NCI-H187 treated with DMSO at 0.1 percent for 48 hours (cell line): ENCODE results near the gene DUSP2.
"Not testable (repeated sequence)": the region's sequence is repeated elsewhere in the genome, so short reads cannot be mapped to it uniquely, and the experiment has no call there.

Experiments used
- DNase-seq: peaks from one replicate; lab custom pipeline; 2025; lab: John Stamatoyannopoulos, UW

Gene DUSP2

GRCh38 chr2:96147593-96148201 lies 2.5 kb upstream of the DUSP2 start:
- no peak for DNase-seq

- no peak for DNase-seq
Observed at GRCh38 chr2:96146881-96147592, 1.8 kb upstream of the DUSP2 start.

DNA sequence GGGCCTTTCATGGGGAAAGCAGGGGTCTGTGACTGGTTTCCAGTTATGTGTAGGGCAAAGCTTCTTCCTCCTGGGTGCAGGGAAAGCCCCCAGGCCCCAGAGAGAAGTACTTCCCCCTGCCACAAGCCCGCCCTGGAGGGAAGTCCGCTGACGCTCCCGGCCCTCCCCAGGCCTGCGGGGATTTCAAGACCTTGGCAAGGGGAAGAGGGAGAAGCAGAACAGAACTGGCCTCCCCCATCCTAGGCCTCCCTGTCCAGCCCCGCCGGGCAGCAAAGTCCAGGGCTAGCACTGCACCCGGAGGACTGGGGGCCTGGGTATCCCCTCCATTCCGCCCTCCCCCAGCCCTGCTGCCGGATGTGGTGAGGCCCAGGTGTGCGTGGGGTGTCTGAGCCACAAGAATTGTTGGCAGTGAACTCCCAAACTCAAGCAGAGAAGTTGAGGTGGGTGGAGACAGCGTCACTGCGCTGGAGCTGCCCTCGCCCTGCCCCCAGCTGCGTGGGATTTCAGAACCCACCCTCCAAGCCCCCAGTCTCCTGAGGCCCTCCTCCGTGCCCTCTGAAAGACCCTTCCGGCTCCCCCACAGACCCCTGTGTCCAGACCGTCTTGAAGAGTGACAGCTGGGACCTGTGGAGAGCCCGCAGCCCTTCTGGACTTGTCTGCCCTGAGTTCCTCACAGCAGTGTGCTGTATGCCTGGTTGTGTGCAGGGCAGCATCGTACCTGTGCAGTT lies 1.1 kb upstream of the DUSP2 start:
- DNase-seq: no peak

- DNase-seq: no peak
Observed at GRCh38 chr2:96145848-96146152, 560 bp upstream of the DUSP2 start.

GRCh38 chr2:96144481-96145035 lies 682 bp downstream of the DUSP2 start:
- no peak for DNase-seq

DNA sequence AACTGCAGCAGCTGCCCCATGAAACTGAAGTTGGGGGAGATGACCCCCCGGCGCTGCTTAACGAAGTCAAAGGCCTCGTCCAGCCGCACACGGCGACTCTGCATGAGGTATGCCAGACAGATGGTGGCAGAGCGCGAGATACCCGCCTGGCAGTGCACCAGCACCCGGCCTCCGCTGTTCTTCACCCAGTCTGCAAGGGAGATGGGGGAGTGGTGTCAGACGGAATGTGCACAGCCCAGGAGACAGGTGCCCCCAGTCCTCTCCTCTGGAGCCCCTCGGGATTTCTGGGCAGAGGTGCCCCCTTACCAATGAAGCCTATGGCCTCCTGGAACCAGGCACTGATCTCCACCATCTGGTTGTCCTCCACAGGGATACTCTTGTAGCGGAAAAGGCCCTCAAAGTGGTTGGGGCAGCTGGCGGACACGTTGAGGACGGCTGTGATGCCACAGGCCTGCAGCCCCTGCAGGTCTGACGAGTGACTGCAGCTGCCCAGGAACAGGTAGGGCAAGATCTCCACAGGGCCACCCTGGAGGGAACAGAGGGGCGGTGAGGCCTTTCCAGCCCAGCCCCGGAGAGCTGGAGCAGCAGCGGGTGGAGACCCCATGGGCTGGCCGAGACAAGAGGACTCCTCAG lies 1.3 kb downstream of the DUSP2 start:
- DNase-seq: no peak

DNA sequence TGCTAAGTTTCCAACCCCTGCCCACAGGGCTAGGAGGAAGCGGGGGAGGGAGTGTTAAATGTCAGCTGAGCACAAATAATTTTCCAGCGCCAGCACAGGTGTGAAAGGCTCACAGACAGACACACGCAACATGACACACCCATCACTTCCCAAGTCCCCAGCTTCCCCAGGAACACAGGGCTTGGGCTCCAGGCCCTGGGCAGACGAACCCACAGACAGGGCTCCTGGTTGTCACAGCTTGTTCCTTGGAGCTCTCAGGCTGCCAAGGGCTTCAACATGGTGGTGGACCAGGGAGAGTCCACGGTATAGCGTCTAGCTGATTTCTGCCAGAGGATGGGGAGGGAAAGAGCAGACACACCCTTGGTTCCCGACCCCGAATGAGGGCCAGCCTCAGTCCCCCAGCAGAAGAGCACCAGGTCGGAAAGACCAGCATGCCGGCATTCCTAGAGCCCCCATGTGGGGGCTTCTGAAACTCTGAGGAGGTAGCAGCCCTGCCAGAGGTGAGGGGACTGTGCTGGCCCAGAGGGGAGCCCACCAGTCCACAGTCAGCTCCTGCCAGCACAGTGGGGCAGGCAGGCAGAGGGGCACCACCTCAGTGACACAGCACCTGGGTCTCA lies 1.9 kb downstream of the DUSP2 start:
- DNase-seq: no peak

DNA sequence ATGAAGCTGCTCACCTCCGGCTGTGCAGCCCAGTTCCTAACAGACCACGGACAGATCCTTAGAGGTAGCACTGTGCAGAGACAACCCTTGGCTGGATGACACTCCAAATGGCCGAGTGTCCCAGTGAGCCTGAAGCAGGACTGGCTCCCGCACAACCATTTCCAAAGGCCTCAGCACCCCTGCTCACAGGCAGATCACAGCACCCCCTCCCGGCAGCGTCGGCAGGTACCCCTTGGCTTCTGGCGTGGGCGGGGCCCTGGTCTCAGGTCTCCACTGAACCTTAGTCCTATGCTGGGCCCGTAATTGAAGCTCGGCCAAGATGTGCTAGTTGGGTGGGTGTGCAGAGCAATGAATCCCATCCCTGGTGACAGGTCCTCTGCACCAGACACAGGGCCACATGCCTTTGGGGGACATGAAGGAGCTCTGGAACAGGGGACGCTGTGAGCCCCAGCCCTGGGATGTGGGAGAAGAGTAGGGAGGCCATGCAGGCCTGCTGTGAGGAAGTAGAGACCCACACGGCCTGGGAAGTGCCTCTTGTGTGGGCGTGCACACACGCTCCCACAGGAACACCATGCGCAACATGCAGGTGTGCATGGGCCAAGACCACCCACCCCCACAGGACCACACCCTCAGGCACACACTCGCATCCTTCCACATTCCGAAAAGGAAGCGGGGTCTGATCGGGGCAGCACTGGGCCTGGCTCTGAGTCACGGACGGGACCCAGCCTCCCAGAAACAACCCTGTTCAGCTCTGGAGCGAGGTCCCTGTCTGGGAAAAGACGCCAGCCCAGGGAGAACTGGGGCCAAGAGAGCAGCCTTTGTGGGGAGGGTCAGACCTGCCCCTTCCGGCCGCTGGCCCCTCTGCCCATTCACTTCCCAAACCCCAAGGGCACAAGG lies 2.8 kb downstream of the DUSP2 start:
- no peak for DNase-seq

DNA sequence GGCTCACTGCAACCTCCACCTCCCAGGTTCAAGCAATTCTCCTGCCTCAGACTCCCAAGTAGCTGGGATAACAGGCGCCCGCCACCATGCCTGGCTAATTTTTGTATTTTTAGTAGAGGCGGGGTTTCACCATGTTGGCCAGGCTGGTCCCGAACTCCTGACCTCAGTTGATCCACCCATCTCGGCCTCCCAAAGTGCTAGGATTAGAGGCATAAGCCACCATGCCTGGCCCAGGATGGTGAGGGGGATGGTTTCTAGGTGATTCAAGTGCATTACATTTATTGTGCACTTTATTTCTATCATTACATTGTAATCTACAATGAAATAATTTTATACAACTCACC lies 3.6 kb downstream of the DUSP2 start:
- DNase-seq: not testable (repeated sequence)

DNA sequence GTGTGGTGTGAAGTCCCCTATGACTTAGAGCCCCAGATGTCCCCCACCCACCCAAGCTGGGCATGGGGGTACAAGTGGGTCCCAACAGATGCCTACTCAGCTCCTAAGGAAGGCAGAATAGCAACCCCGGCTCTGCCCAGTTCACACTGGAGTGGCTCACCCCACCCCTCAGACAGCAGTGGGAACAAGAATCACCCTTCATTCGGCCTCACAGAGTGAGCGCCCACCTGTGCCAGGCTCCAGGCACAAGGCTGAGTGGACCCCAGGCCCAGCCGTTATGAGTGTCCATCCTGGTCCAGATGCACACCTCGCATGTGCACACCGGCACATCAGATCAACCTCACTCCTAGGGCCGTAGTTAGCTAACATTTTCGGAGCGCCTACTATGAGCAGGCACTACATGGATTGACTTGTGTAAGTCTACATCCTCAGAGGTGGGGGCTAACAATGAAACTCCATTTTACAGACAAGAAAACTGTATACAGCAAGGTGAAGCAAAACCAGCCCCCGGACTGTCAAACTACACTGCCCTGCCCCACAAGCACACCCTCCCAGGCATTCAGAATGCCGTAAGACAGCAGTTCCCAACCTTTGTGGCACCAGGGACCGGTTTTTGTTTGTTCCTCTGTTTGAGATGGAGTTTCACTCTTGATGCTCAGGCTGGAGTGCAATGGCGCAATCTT lies 4.2 kb downstream of the DUSP2 start:
- no peak for DNase-seq

DNA sequence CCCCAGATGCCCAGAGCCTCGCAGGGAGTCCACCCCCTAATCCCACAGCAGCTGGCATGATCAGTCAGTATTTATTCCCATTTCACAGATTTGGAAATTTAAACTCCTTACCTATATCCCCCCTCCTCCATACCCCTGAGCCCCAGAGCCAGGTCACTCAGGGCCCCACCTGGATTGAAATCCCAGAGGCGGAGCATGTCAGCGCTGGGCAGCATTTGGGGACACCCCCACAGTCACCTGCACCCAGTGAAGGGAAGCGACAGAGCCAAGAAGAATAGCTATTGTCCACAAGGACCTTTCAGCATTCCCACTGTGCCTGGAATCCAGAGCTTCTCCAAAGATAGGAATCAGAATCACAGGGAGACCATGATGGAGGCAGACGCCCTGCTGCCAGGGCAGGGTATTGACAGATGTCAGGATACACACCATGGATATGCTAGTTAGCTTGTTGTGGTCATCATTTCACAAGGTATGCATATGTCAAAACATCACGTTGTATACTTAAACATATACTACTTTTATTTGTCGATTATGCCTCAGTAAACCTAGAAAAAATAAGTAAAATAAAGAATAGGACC lies 6.0 kb downstream of the DUSP2 start:
- no peak for DNase-seq

GRCh38 chr2:96138179-96139145 lies 6.8 kb downstream of the DUSP2 start, which contains the start of gene ASTL:
ASTL (minus strand) TSS chr2:96138502; CDS start chr2:96138436, 66 bp downstream.
- no peak for DNase-seq

GRCh38 chr2:96137321-96138178 lies 7.7 kb downstream of the DUSP2 start:
- no peak for DNase-seq

GRCh38 chr2:96136129-96136720 lies 9.0 kb downstream of the DUSP2 start:
- DNase-seq: no peak

DNA sequence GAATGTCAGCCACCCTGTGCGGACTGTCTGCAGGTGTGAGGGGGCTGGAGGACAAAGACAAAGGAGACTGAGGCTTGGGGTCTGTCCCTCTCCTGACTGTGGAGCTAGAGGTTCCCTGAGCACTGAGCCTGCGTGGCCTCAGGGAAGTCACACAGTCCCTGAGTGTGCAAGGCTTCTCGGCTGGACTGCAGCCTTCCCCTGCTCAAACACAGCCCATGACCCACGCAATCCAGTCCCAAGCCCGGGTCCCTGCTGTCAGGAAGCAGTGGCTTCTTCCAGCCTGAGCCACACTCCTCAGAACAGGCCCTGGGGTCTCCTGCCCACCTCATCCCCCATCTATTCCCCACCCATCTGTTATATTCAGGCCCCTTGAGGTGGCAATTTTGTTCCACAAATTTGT lies 9.6 kb downstream of the DUSP2 start:
- DNase-seq: no peak

- DNase-seq: no peak
Observed at GRCh38 chr2:96135171-96135570, 10.1 kb downstream of the DUSP2 start.

- DNase-seq: no peak
Observed at GRCh38 chr2:96134421-96134820, 10.8 kb downstream of the DUSP2 start.
